NCI-H2196 treated with DMSO at 0.1 percent for 48 hours (cell line): Measurements from ENCODE around the gene NECTIN1.
A peak's percentile ranks its signal among the peaks of the same experiment; 100 is the strongest.

ENCODE experiments used
- DNase-seq: peaks from one replicate; lab custom pipeline; 2025; ENCODE audit not compliant: unreplicated experiment; lab: John Stamatoyannopoulos, UW

Gene NECTIN1

GRCh38 chr11:119728651-119729580 lies at the start of gene NECTIN1:
NECTIN1 (minus strand) TSS chr11:119729200; CDS start chr11:119728553, 647 bp downstream.
- peak; percentile 84 for DNase-seq

GRCh38 chr11:119778391-119779194 lies 49.6 kb upstream of the NECTIN1 start:
- no peak for DNase-seq

GRCh38 chr11:119777940-119778339 lies 48.9 kb upstream of the NECTIN1 start:
- no peak for DNase-seq

- no peak for DNase-seq
Measured at GRCh38 chr11:119776651-119777050, 47.7 kb upstream of the NECTIN1 start.

- no peak for DNase-seq
Measured at GRCh38 chr11:119776031-119776636, 47.1 kb upstream of the NECTIN1 start.

- DNase-seq: no peak
Measured at GRCh38 chr11:119774172-119774763, 45.3 kb upstream of the NECTIN1 start.

GRCh38 chr11:119772641-119773415 lies 43.8 kb upstream of the NECTIN1 start:
- DNase-seq: peak; percentile 35

- no peak for DNase-seq
Measured at GRCh38 chr11:119772076-119772475, 43.1 kb upstream of the NECTIN1 start.

- no peak for DNase-seq
Measured at GRCh38 chr11:119771172-119771770, 42.3 kb upstream of the NECTIN1 start.

- DNase-seq: no peak
Measured at GRCh38 chr11:119765628-119766027, 36.6 kb upstream of the NECTIN1 start.

- peak; percentile 6 for DNase-seq
Measured at GRCh38 chr11:119764108-119764868, 35.3 kb upstream of the NECTIN1 start.

- no peak for DNase-seq
Measured at GRCh38 chr11:119763071-119763728, 34.2 kb upstream of the NECTIN1 start.

GRCh38 chr11:119759747-119760412 lies 30.9 kb upstream of the NECTIN1 start:
- DNase-seq: no peak

- DNase-seq: no peak
Measured at GRCh38 chr11:119759324-119759723, 30.3 kb upstream of the NECTIN1 start.

GRCh38 chr11:119758291-119758690 lies 29.3 kb upstream of the NECTIN1 start:
- no peak for DNase-seq

- DNase-seq: no peak
Measured at GRCh38 chr11:119757378-119757777, 28.4 kb upstream of the NECTIN1 start.

- DNase-seq: no peak
Measured at GRCh38 chr11:119756169-119756865, 27.3 kb upstream of the NECTIN1 start.
